ENCODE results near the gene TMPRSS2.

Gene TMPRSS2

GRCh38 chr21:41446586-41446985, 61.4 kb downstream of the TMPRSS2 start:
- DNase-seq = no peak

- no peak for DNase-seq
Measured at GRCh38 chr21:41445465-41445862, 62.5 kb downstream of the TMPRSS2 start.

- DNase-seq = no peak
Measured at GRCh38 chr21:41444703-41445464, 63.1 kb downstream of the TMPRSS2 start.

GRCh38 chr21:41443562-41443961, 64.4 kb downstream of the TMPRSS2 start:
- no peak for DNase-seq

- DNase-seq = peak; percentile 42
Measured at GRCh38 chr21:41442481-41443186, 65.3 kb downstream of the TMPRSS2 start.

GRCh38 chr21:41441546-41441945, 66.4 kb downstream of the TMPRSS2 start:
- DNase-seq = no peak

GRCh38 chr21:41439248-41439647, 68.7 kb downstream of the TMPRSS2 start:
- DNase-seq = peak; percentile 11

GRCh38 chr21:41438425-41439113, 69.4 kb downstream of the TMPRSS2 start:
- no peak for DNase-seq

- no peak for DNase-seq
Measured at GRCh38 chr21:41437729-41438128, 70.2 kb downstream of the TMPRSS2 start.

GRCh38 chr21:41435706-41436105, 72.3 kb downstream of the TMPRSS2 start:
- DNase-seq = no peak

GRCh38 chr21:41433566-41433965, 74.4 kb downstream of the TMPRSS2 start:
- no peak for DNase-seq

- no peak for DNase-seq
Measured at GRCh38 chr21:41432562-41433460, 75.1 kb downstream of the TMPRSS2 start.

GRCh38 chr21:41431788-41432548, 76.0 kb downstream of the TMPRSS2 start:
- no peak for DNase-seq

GRCh38 chr21:41429925-41430491, 78.0 kb downstream of the TMPRSS2 start:
- no peak for DNase-seq

GRCh38 chr21:41429305-41429704, 78.7 kb downstream of the TMPRSS2 start:
- no peak for DNase-seq

- no peak for DNase-seq
Measured at GRCh38 chr21:41428847-41429246, 79.1 kb downstream of the TMPRSS2 start.

GRCh38 chr21:41428311-41428710, 79.6 kb downstream of the TMPRSS2 start:
- DNase-seq = no peak

GRCh38 chr21:41427556-41427955, 80.4 kb downstream of the TMPRSS2 start:
- DNase-seq = no peak

GRCh38 chr21:41426676-41427404, 81.1 kb downstream of the TMPRSS2 start:
- DNase-seq = no peak

GRCh38 chr21:41425954-41426675, 81.8 kb downstream of the TMPRSS2 start, which contains the start of gene MX1:
TSS of gene MX1 (plus strand) at chr21:41426239. CDS start at chr21:41432071, 5,832 bp downstream.
- peak; percentile 30 for DNase-seq

Data from fibroblast of skin of back (primary cell).